Lung (tissue), 12 donors: ENCODE results near the gene PDE2A. TPM values are rescaled to one million over a fixed set of nuclear protein-coding genes. Genes with fewer than 3 reads are reported as not detected.

Experiments used
- ATAC-seq: fragments of 200-7000 bp; cut with Tn5 transposase; one replicate; pipeline ENCODE4 v1.9.1; 2020; ENCODE audit warnings: moderate number of reproducible peaks; ENCODE audit not compliant: insufficient read depth, low FRiP score
- DNase-seq, 3 donors: peaks; one replicate each; pipeline ENCODE4 v3.0.0-alpha.2; 2013 to 2017
- H3K27ac ChIP-seq, 2 donors: one replicate each; pipeline ENCODE4 v1.5.1; 2013; ENCODE audit warnings: mild to moderate bottlenecking in 2 of 2, moderate library complexity in 2 of 2, control low read depth in 1 of 2, inconsistent platforms in 1 of 2, low read depth in 1 of 2, low read length in 1 of 2
- H3K27me3 ChIP-seq, 3 donors: one replicate each; pipeline ENCODE4 v1.5.1; 2013; ENCODE audit warnings: low read length in 2 of 3; ENCODE audit not compliant: control insufficient read depth in 3 of 3, insufficient read depth in 3 of 3
- H3K36me3 ChIP-seq, 4 donors: one replicate each; pipeline ENCODE4 v1.5.1; 2013; ENCODE audit warnings: low read length in 4 of 4, mild to moderate bottlenecking in 1 of 4, moderate library complexity in 1 of 4; ENCODE audit not compliant: control insufficient read depth in 4 of 4, insufficient read depth in 4 of 4
- H3K4me1 ChIP-seq, 5 donors: one replicate each; pipeline ENCODE4 v1.5.1; 2013; ENCODE audit warnings: low read length in 5 of 5, mild to moderate bottlenecking in 2 of 5, moderate library complexity in 1 of 5; ENCODE audit not compliant: control insufficient read depth in 5 of 5, insufficient read depth in 5 of 5
- H3K4me3 ChIP-seq: one replicate; pipeline ENCODE4 v1.5.1; 2013; ENCODE audit warnings: mild to moderate bottlenecking, control low read depth, moderate library complexity
- H3K9ac ChIP-seq, 2 donors: one replicate each; pipeline ENCODE4 v1.5.1; 2013; ENCODE audit warnings: low read length in 2 of 2, control low read depth in 1 of 2; ENCODE audit not compliant: insufficient read depth in 1 of 2
- H3K9me3 ChIP-seq, 4 donors: one replicate each; pipeline ENCODE4 v1.5.1; 2013; ENCODE audit warnings: low read length in 3 of 4, mild to moderate bottlenecking in 1 of 4, moderate library complexity in 1 of 4; ENCODE audit not compliant: control insufficient read depth in 4 of 4, insufficient read depth in 3 of 4
- CTCF ChIP-seq: IDR thresholded peaks from 2 replicates; pipeline ENCODE4 v1.5.1; 2012; ENCODE audit warnings: mild to moderate bottlenecking; ENCODE audit errors: control extremely low read depth, extremely low read depth
- WGBS, 2 donors: extraction: QIAGEN DNeasy Blood & Tissue Kit; methylation state at CpG; one replicate each; pipeline ENCODE4 v1.1.7; 2013; 5-methylcytosine and 5-hydroxymethylcytosine counted together
- polyA plus RNA-seq, 2 donors: library from polyadenylated mRNA; stranded (reverse); fragments of 200-250 nt; gene quantifications; one replicate each; pipeline ENCODE4 v1.2.1, GENCODE V29; 2013
- total RNA-seq, 2 donors: library from RNA; depleted of rRNA in 1 of 2; stranded (reverse); fragments of >200 nt in 1 of 2; gene quantifications; one replicate each; pipeline ENCODE4 v1.2.1, GENCODE V29; 2014 to 2021
- donor health status: control.
- donor health status: control.
- donor health status: Bipolar disorder and iron deficiency.
- donor health status: healthy.
- donor health status: DM: yes; HTN: yes; CAD: no.

PDE2A gene
- total and polyA plus RNA-seq, 4 donors, result 7.7 to 20.5 (median 12.7) TPM

GRCh38 chr11:72675221-72675620, 999 bp upstream of the PDE2A start:
- Histone ChIP-seq H3K4me1 (no peaks in the 10 kb centered on the region), H3K27me3 (peaks cover 0 to 62% (median 44%) of the 10 kb centered on the region in 3 donors), H3K36me3 (no peaks in the 10 kb centered on the region), H3K9me3 (no peaks in the 10 kb centered on the region), H3K9ac (no peak overlapping the region), H3K4me3 (no peak overlapping the region), H3K27ac (no peak overlapping the region)
- TF ChIP-seq CTCF, result no peak
- no peak for ATAC-seq
- no peak for DNase-seq
- WGBS, 2 donors, result 45 to 53% methylated on average over 2 of the region's 2 CpGs

GRCh38 chr11:72673284-72673942, 809 bp downstream of the PDE2A start:
- Histone ChIP-seq H3K9ac (no peak overlapping the region), H3K4me1 (no peaks in the 10 kb centered on the region), H3K9me3 (no peaks in the 10 kb centered on the region), H3K4me3 (no peak overlapping the region), H3K27ac (no peak overlapping the region), H3K27me3 (peaks cover 0 to 55% (median 40%) of the 10 kb centered on the region in 3 donors), H3K36me3 (no peaks in the 10 kb centered on the region)
- no peak for ATAC-seq
- TF ChIP-seq CTCF, result no peak
- 20 to 32% methylated on average over 12 of the region's 12 CpGs for WGBS, 2 donors
- peak; percentile 33 to 42 (median 38) for DNase-seq

- Histone ChIP-seq H3K4me1 (no peaks in the 10 kb centered on the region), H3K27me3 (peaks cover 0 to 52% (median 36%) of the 10 kb centered on the region in 3 donors), H3K9me3 (peaks cover 0 to 3% (median 0%) of the 10 kb centered on the region in 4 donors), H3K4me3 (no peak overlapping the region), H3K27ac (no peak overlapping the region), H3K9ac (no peak overlapping the region), H3K36me3 (no peaks in the 10 kb centered on the region)
- no peak for TF ChIP-seq CTCF
- no peak for ATAC-seq
- 60 to 77% methylated on average over 4 of the region's 4 CpGs for WGBS, 2 donors
- no peak for DNase-seq
These were observed 1.5 kb downstream of the PDE2A start for GRCh38 chr11:72672597-72673238.
